ENCODE results near the gene NANOGP8.
"Not testable (repeated sequence)": the region's sequence is repeated elsewhere in the genome, so short reads cannot be mapped to it uniquely, and the experiment has no call there.

Gene NANOGP8

GRCh38 chr15:35092846-35093245, 7.8 kb upstream of the NANOGP8 start:
- no peak for DNase-seq

GRCh38 chr15:35092311-35092710, 7.2 kb upstream of the NANOGP8 start:
- no peak for DNase-seq

- no peak for DNase-seq
Observed at GRCh38 chr15:35090104-35090807, 5.2 kb upstream of the NANOGP8 start.

GRCh38 chr15:35089551-35089950, 4.5 kb upstream of the NANOGP8 start:
- DNase-seq: no peak

GRCh38 chr15:35088329-35088728, 3.2 kb upstream of the NANOGP8 start:
- DNase-seq: no peak

- no peak for DNase-seq
Observed at GRCh38 chr15:35087759-35088158, 2.7 kb upstream of the NANOGP8 start.

GRCh38 chr15:35082371-35083348, 2.4 kb downstream of the NANOGP8 start:
- DNase-seq: not testable (repeated sequence)

- not testable (repeated sequence) for DNase-seq
Observed at GRCh38 chr15:35081626-35082365, 3.3 kb downstream of the NANOGP8 start.

GRCh38 chr15:35080226-35080625, 4.9 kb downstream of the NANOGP8 start:
- DNase-seq: no peak

GRCh38 chr15:35078221-35078915, 6.7 kb downstream of the NANOGP8 start:
- DNase-seq: peak; percentile 4 to 63

GRCh38 chr15:35071106-35071505, 14.0 kb downstream of the NANOGP8 start:
- no peak for DNase-seq

GRCh38 chr15:35068846-35069475, 16.1 kb downstream of the NANOGP8 start:
- no peak for DNase-seq

- DNase-seq: no peak
Observed at GRCh38 chr15:35067496-35068347, 17.4 kb downstream of the NANOGP8 start.

GRCh38 chr15:35066094-35066493, 19.0 kb downstream of the NANOGP8 start:
- no peak for DNase-seq

GRCh38 chr15:35064576-35065190, 20.4 kb downstream of the NANOGP8 start:
- no peak for DNase-seq

GRCh38 chr15:35062738-35063099, 22.4 kb downstream of the NANOGP8 start:
- no peak for DNase-seq

GRCh38 chr15:35061825-35062737, 23.0 kb downstream of the NANOGP8 start:
- no peak for DNase-seq

- no peak for DNase-seq
Observed at GRCh38 chr15:35061161-35061824, 23.8 kb downstream of the NANOGP8 start.

- no peak for DNase-seq
Observed at GRCh38 chr15:35060591-35060990, 24.5 kb downstream of the NANOGP8 start.
